ENCODE results near the gene CR1.

DNA sequence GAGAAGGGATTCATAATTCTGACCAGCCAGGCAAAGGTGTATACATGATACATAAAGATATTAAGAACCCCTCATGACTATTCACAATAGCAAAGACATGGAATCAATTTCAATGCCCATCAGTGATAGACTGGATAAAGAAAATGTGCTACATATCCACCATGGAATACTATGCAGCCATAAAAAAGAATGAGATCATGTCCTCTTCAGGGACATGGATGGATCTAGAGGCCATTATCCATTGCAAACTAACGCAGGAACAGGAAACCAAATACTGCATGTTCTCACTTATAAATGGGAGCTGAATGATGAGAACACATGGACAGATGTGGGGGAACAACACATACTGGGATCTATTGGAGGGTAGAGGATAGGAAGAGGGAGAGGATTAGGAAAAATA lies 170.4 kb downstream of the CR1 start:
- TF ChIP-seq FOXA1 (IDR thresholded peaks at IDR 0.05; ENCODE audit: borderline replicate concordance) (no peak), ZZZ3 (IDR thresholded peaks at IDR 0.05) (no peak)
